Head of caudate nucleus (tissue), 42 donors: ENCODE data around the gene RBMS1.
"Not testable (repeated sequence)": the region's sequence is repeated elsewhere in the genome, so short reads cannot be mapped to it uniquely, and the experiment has no call there.

Source experiments
- DNase-seq, 42 donors: peaks; one replicate each; pipeline versions ENCODE4 v3.0.0 to v3.0.0-alpha.2; 2020 to 2021; ENCODE audit warnings: mixed read lengths in 7 of 42
- intact Hi-C: fragments of 100-400 bp; cut with DNase I; formaldehyde crosslinking; loops from one replicate; pipeline ENCODE4 v1.15.0; 2022

Gene RBMS1

GRCh38 chr2:160423126-160423525 is 70.5 kb downstream of the RBMS1 start:
- DNase-seq, result no peak
- intact Hi-C loops, result no loop called here

GRCh38 chr2:160421646-160422501 is 71.7 kb downstream of the RBMS1 start:
- DNase-seq, intact Hi-C loops: not testable (repeated sequence)

- no peak for DNase-seq
- intact Hi-C loops, result no loop called here
Observed at GRCh38 chr2:160420711-160421110, 72.9 kb downstream of the RBMS1 start.

- intact Hi-C loops, result no loop called here
- no peak for DNase-seq
Observed at GRCh38 chr2:160419776-160420505, 73.7 kb downstream of the RBMS1 start.

- DNase-seq, result no peak
- intact Hi-C loops, result no loop called here
Observed at GRCh38 chr2:160418853-160419252, 74.8 kb downstream of the RBMS1 start.

- intact Hi-C loops, result no loop called here
- DNase-seq, result no peak
Observed at GRCh38 chr2:160418398-160418765, 75.2 kb downstream of the RBMS1 start.

GRCh38 chr2:160417745-160418397 is 75.7 kb downstream of the RBMS1 start:
- peak in 15 of 42 donors; percentile 19 to 82 (median 60) for DNase-seq
- intact Hi-C loops, result no loop called here

GRCh38 chr2:160415991-160416390 is 77.6 kb downstream of the RBMS1 start:
- intact Hi-C loops, result no loop called here
- peak in 1 of 42 donors; percentile 16 for DNase-seq

- DNase-seq, result no peak
Observed at GRCh38 chr2:160411955-160412354, 81.7 kb downstream of the RBMS1 start.

GRCh38 chr2:160411167-160411566 is 82.4 kb downstream of the RBMS1 start:
- intact Hi-C loops, result no loop called here
- DNase-seq, result no peak

More at GRCh38 chr2:160411955-160412354, 81.7 kb downstream of the RBMS1 start:
- intact Hi-C loops, result no loop called here

- no peak for DNase-seq
- intact Hi-C loops, result no loop called here
Observed at GRCh38 chr2:160409480-160409879, 84.1 kb downstream of the RBMS1 start.

- intact Hi-C loops, result no loop called here
- no peak for DNase-seq
Observed at GRCh38 chr2:160408959-160409291, 84.7 kb downstream of the RBMS1 start.

- intact Hi-C loops, result no loop called here
- DNase-seq, result no peak
Observed at GRCh38 chr2:160408173-160408958, 85.2 kb downstream of the RBMS1 start.

GRCh38 chr2:160407393-160408172 is 86.0 kb downstream of the RBMS1 start:
- DNase-seq, result peak in 31 of 42 donors; percentile 18 to 69 (median 40)
- intact Hi-C loops, result no loop called here

- peak; percentile 24 to 85 (median 62) for DNase-seq
- intact Hi-C loops, result no loop called here
Observed at GRCh38 chr2:160406591-160407392, 86.8 kb downstream of the RBMS1 start.

GRCh38 chr2:160405077-160405867 is 88.3 kb downstream of the RBMS1 start:
- intact Hi-C loops, result no loop called here
- no peak for DNase-seq
